CD4-positive, alpha-beta memory T cell (primary cell): ENCODE data around the gene GPC5. TPM values are rescaled to one million over a fixed set of nuclear protein-coding genes. Genes with fewer than 3 reads are reported as not detected.

ENCODE experiments used
- CTCF ChIA-PET: fragments of 350-600 bp; sonication (Branson Sonifier 250); formaldehyde crosslinking; loops from one replicate; lab custom pipeline; 2021; ENCODE audit warnings: inconsistent platforms; ENCODE audit not compliant: partially characterized antibody; lab: Charles Lee
- POLR2A ChIA-PET: fragments of 350-600 bp; sonication (Branson Sonifier 250); formaldehyde crosslinking; loops from one replicate; lab custom pipeline; 2021; ENCODE audit not compliant: partially characterized antibody; lab: Charles Lee
- DNase-seq, 5 donors: peaks; one replicate each; pipeline versions ENCODE4 v3.0.0 to v3.0.0-alpha.2; 2020 to 2022; ENCODE audit warnings: mixed read lengths in 1 of 5
- H3K27ac ChIP-seq: one replicate; pipeline ENCODE4 v1.7.0; 2013; ENCODE audit warnings: low read depth, low read length
- H3K27me3 ChIP-seq: 2 replicates; pipeline ENCODE4 v1.7.0; 2013; ENCODE audit warnings: mild to moderate bottlenecking, low read length, moderate library complexity; ENCODE audit not compliant: insufficient read depth
- H3K36me3 ChIP-seq: 2 replicates; pipeline ENCODE4 v1.7.0; 2013; ENCODE audit warnings: mild to moderate bottlenecking, low read length, moderate library complexity; ENCODE audit not compliant: insufficient read depth
- H3K4me1 ChIP-seq: 2 replicates; pipeline ENCODE4 v1.7.0; 2013; ENCODE audit warnings: mild to moderate bottlenecking, low read length, moderate library complexity; ENCODE audit not compliant: insufficient read depth
- H3K4me3 ChIP-seq, 2 donors: one replicate each; pipeline ENCODE4 v1.7.0; 2013; ENCODE audit warnings: low read length in 2 of 2, mild to moderate bottlenecking in 1 of 2
- H3K9me3 ChIP-seq, 2 donors: one replicate each; pipeline ENCODE4 v1.7.0; 2013; ENCODE audit warnings: low read length in 2 of 2, control low read depth in 1 of 2; ENCODE audit not compliant: control insufficient read depth in 1 of 2
- H3K27ac Mint-ChIP-seq, 7 donors: one replicate each; pipeline ENCODE4 v1.8.0; 2020 to 2021; ENCODE audit warnings: mixed read lengths in 7 of 7, mild to moderate bottlenecking in 6 of 7, inconsistent platforms in 3 of 7, moderate library complexity in 3 of 7
- H3K27me3 Mint-ChIP-seq, 2 donors: one replicate each; pipeline ENCODE4 v1.8.0; 2020 to 2021; ENCODE audit warnings: mixed read lengths in 2 of 2
- H3K36me3 Mint-ChIP-seq, 2 donors: one replicate each; pipeline ENCODE4 v1.8.0; 2020 to 2021; ENCODE audit warnings: mixed read lengths in 2 of 2, inconsistent platforms in 1 of 2, mild to moderate bottlenecking in 1 of 2
- H3K4me1 Mint-ChIP-seq, 4 donors: one replicate each; pipeline ENCODE4 v1.8.0; 2020 to 2021; ENCODE audit warnings: mixed read lengths in 4 of 4, mild to moderate bottlenecking in 1 of 4
- H3K4me3 Mint-ChIP-seq, 8 donors: one replicate each; pipeline ENCODE4 v1.8.0; 2020 to 2021; ENCODE audit warnings: mixed read lengths in 8 of 8, mild to moderate bottlenecking in 7 of 8, moderate library complexity in 6 of 8, inconsistent platforms in 3 of 8
- H3K9me3 Mint-ChIP-seq, 8 donors: one replicate each; pipeline ENCODE4 v1.8.0; 2020 to 2021; ENCODE audit warnings: mixed read lengths in 8 of 8, mild to moderate bottlenecking in 5 of 8, inconsistent platforms in 3 of 8, moderate library complexity in 1 of 8
- intact Hi-C: fragments of 100-400 bp; cut with micrococcal nuclease; formaldehyde crosslinking; loops from one replicate; pipeline ENCODE4 v1.15.1; 2023
- polyA plus RNA-seq, 2 donors: library from polyadenylated mRNA; unstranded; fragments of 300-500 nt; fragmentation: Illumina TruSeq; gene quantifications; one replicate each; pipeline ENCODE4 v1.2.3, GENCODE V29; 2021
- total RNA-seq, 2 experiments: library from RNA; stranded (reverse); gene quantifications; one replicate each; pipeline ENCODE4 v1.2.3, GENCODE V29; 2021

GPC5 gene
- total and polyA plus RNA-seq, 4 experiments from 2014 or later: 0.14 TPM; not detected in 3

DNA sequence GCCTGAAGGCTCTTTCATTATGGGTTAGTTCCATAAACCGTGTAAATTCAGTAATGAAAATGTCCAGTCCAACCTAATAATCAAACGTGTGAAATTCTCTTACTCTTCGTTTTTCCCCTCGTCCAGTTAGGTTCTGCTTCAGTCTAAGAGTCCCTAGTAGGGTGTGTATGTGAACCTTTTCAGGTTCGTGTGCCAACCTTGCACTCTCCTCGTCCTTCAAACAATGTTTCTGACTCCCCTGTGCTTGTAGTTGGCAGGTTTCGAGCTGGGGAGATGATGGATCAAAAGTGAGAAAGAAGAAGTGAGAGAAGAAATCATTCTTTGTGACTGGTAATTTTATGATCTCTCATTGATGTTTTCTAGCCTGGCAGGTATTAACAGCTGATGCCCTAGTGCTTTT is 366.1 kb downstream of the GPC5 start:
- intact Hi-C loops: no loop called here
- no peak for DNase-seq
- no peaks in the 10 kb centered on the region for H3K36me3 Mint-ChIP-seq
- no peaks in the 10 kb centered on the region for H3K4me1 Mint-ChIP-seq
- Histone ChIP-seq H3K27me3 (no peaks in the 10 kb centered on the region), H3K27ac (no peak overlapping the region), H3K4me1 (no peaks in the 10 kb centered on the region), H3K9me3 (no peaks in the 10 kb centered on the region), H3K36me3 (no peaks in the 10 kb centered on the region), H3K4me3 (no peak overlapping the region)
- H3K27me3 Mint-ChIP-seq: no peaks in the 10 kb centered on the region
- H3K27ac Mint-ChIP-seq: no peak overlapping the region
- CTCF ChIA-PET: no interaction called here
- H3K9me3 Mint-ChIP-seq: peaks cover 0 to 4% (median 2%) of the 10 kb centered on the region in 8 donors
- POLR2A ChIA-PET: no interaction called here
- no peak overlapping the region for H3K4me3 Mint-ChIP-seq

DNA sequence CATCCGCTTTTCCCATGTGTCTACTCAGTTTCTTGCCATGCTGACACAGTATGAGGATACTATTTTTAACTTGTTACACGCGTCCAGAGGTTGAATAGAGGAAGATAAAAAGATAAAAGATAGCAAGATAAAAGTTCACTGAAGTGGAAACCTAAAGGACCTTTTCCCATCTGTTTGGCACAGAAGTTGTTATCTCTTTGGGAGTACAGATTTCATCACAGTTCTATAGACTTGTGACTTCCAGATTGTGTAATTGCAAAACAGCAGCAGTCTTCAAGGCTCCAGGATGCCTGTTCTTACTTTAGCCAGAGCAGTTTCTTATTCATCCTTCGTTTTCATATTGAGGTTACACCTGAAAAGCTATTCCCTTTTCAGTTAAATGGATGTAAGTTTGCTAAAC is 369.2 kb downstream of the GPC5 start:
- no peaks in the 10 kb centered on the region for H3K27me3 Mint-ChIP-seq
- ChIA-PET CTCF (no interaction called here), POLR2A (no interaction called here)
- no peak for DNase-seq
- H3K27me3 ChIP-seq: no peaks in the 10 kb centered on the region
- H3K27ac ChIP-seq: no peak overlapping the region
- H3K9me3 ChIP-seq: no peaks in the 10 kb centered on the region
- no peaks in the 10 kb centered on the region for H3K36me3 Mint-ChIP-seq
- H3K4me1 ChIP-seq: no peaks in the 10 kb centered on the region
- peaks cover 0 to 4% (median 2%) of the 10 kb centered on the region in 8 donors for H3K9me3 Mint-ChIP-seq
- H3K36me3 ChIP-seq: no peaks in the 10 kb centered on the region
- no peaks in the 10 kb centered on the region for H3K4me1 Mint-ChIP-seq
- H3K4me3 Mint-ChIP-seq: no peak overlapping the region
- no peak overlapping the region for H3K4me3 ChIP-seq
- intact Hi-C loops: no loop called here
- H3K27ac Mint-ChIP-seq: no peak overlapping the region

GRCh38 chr13:91768746-91769145 is 370.3 kb downstream of the GPC5 start:
- no peak overlapping the region for H3K27ac Mint-ChIP-seq
- CTCF ChIA-PET: no interaction called here
- intact Hi-C loops: no loop called here

GRCh38 chr13:91771229-91771628 is 372.8 kb downstream of the GPC5 start:
- H3K9me3 Mint-ChIP-seq: no peaks in the 10 kb centered on the region
- H3K27me3 Mint-ChIP-seq: no peaks in the 10 kb centered on the region

More at GRCh38 chr13:91768746-91769145, 370.3 kb downstream of the GPC5 start:
- no peaks in the 10 kb centered on the region for H3K27me3 Mint-ChIP-seq
- Histone ChIP-seq H3K27me3 (no peaks in the 10 kb centered on the region), H3K27ac (no peak overlapping the region), H3K9me3 (no peaks in the 10 kb centered on the region), H3K36me3 (no peaks in the 10 kb centered on the region), H3K4me3 (no peak overlapping the region), H3K4me1 (no peaks in the 10 kb centered on the region)
- H3K4me3 Mint-ChIP-seq: no peak overlapping the region
- no peak for DNase-seq
- H3K4me1 Mint-ChIP-seq: no peaks in the 10 kb centered on the region
- POLR2A ChIA-PET: no interaction called here
- peaks cover 0 to 4% (median 0%) of the 10 kb centered on the region in 8 donors for H3K9me3 Mint-ChIP-seq
- no peaks in the 10 kb centered on the region for H3K36me3 Mint-ChIP-seq

DNA sequence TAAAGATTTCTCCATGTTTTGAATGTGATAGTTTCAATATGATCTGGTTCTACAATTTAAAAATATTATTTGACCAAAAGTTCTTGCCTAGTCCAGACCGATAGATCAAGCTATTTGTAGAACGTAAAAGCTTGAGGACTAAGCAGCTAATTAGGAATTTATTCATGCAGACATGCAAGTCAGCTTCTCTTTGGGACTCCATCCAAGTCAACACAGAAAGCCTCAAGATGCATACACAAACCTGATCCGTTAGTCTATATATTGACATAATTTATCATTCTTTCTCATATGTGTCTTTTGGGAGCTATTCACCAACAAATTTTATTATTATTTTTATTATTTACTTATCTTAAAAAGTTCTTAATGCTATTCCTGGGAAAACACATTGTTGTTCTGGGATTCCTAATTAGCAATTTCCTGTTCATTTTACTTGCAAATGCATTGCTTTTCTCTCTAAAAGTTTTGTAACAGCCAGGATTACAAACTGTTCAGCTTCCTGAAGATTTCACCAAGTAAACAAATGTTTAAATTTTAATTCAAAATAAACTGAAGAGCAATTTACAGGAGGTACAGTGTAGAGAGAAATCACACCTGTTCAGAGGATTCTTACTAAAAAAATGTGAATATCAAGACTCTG is 375.3 kb downstream of the GPC5 start:
- Mint-ChIP-seq H3K27ac (no peak overlapping the region), H3K4me3 (no peak overlapping the region), H3K27me3 (no peaks in the 10 kb centered on the region), H3K4me1 (no peaks in the 10 kb centered on the region), H3K36me3 (no peaks in the 10 kb centered on the region), H3K9me3 (no peaks in the 10 kb centered on the region)
- Histone ChIP-seq H3K4me1 (no peaks in the 10 kb centered on the region), H3K36me3 (no peaks in the 10 kb centered on the region), H3K27me3 (no peaks in the 10 kb centered on the region), H3K27ac (no peak overlapping the region), H3K4me3 (no peak overlapping the region), H3K9me3 (no peaks in the 10 kb centered on the region)
- POLR2A ChIA-PET: no interaction called here
- intact Hi-C loops: no loop called here
- DNase-seq: no peak
- CTCF ChIA-PET: no interaction called here

More at GRCh38 chr13:91771229-91771628, 372.8 kb downstream of the GPC5 start:
- POLR2A ChIA-PET: no interaction called here
- no peak overlapping the region for H3K4me3 ChIP-seq
- CTCF ChIA-PET: no interaction called here
- H3K4me1 ChIP-seq: no peaks in the 10 kb centered on the region
- no peak overlapping the region for H3K27ac ChIP-seq
- no peaks in the 10 kb centered on the region for H3K36me3 ChIP-seq
- DNase-seq: no peak
- no peak overlapping the region for H3K4me3 Mint-ChIP-seq
- no peaks in the 10 kb centered on the region for H3K4me1 Mint-ChIP-seq
- H3K27ac Mint-ChIP-seq: no peak overlapping the region
- no peaks in the 10 kb centered on the region for H3K27me3 ChIP-seq
- no peaks in the 10 kb centered on the region for H3K36me3 Mint-ChIP-seq
- intact Hi-C loops: no loop called here
- H3K9me3 ChIP-seq: no peaks in the 10 kb centered on the region

GRCh38 chr13:91774397-91774796 is 376.0 kb downstream of the GPC5 start:
- Mint-ChIP-seq H3K9me3 (no peaks in the 10 kb centered on the region), H3K27ac (no peak overlapping the region), H3K36me3 (no peaks in the 10 kb centered on the region), H3K4me3 (no peak overlapping the region), H3K4me1 (no peaks in the 10 kb centered on the region), H3K27me3 (no peaks in the 10 kb centered on the region)
- H3K27me3 ChIP-seq: no peaks in the 10 kb centered on the region
- H3K9me3 ChIP-seq: no peaks in the 10 kb centered on the region
- no peak overlapping the region for H3K4me3 ChIP-seq
- no peak overlapping the region for H3K27ac ChIP-seq
- CTCF ChIA-PET: no interaction called here
- POLR2A ChIA-PET: no interaction called here
- no peaks in the 10 kb centered on the region for H3K4me1 ChIP-seq
- intact Hi-C loops: no loop called here
- no peaks in the 10 kb centered on the region for H3K36me3 ChIP-seq
- DNase-seq: no peak

DNA sequence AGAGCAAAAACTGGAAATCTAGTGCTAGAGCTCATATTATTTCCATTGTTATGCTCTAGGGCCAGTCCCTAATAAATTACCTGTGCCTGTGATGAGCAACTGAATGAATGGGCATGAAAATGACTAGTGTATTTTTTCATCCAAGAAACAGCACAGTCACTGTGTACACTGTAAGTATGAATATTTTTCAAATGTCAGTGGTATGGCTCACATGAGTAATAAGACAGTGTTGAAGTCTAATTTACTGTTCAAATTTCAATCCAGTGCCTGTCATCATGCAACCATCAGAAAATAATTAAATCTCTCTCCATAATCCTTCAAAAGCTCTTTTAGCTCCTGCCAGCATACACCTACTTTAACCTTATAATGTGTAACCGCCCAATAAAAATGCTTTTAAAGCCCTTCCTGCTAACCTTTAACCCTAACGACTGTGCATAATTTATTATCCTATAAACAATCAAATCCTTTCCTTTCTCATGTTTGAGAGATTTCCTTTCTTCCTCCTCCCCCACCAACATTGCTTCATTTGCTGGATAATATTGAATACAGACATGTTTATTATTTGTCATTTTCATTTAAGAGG is 378.3 kb downstream of the GPC5 start:
- H3K27me3 Mint-ChIP-seq: no peaks in the 10 kb centered on the region
- no peaks in the 10 kb centered on the region for H3K36me3 Mint-ChIP-seq
- H3K9me3 Mint-ChIP-seq: no peaks in the 10 kb centered on the region
- intact Hi-C loops: no loop called here
- H3K4me3 ChIP-seq: no peak overlapping the region
- H3K4me1 ChIP-seq: no peaks in the 10 kb centered on the region
- no peak for DNase-seq
- no peaks in the 10 kb centered on the region for H3K27me3 ChIP-seq
- no peak overlapping the region for H3K27ac Mint-ChIP-seq
- POLR2A ChIA-PET: no interaction called here
- H3K36me3 ChIP-seq: no peaks in the 10 kb centered on the region
- no peak overlapping the region for H3K27ac ChIP-seq
- CTCF ChIA-PET: no interaction called here
- H3K9me3 ChIP-seq: no peaks in the 10 kb centered on the region
- no peak overlapping the region for H3K4me3 Mint-ChIP-seq
- no peaks in the 10 kb centered on the region for H3K4me1 Mint-ChIP-seq
